Activated CD4-positive, alpha-beta T cell treated with anti-CD3 and anti-CD28 coated beads, Interleukin-2, amount 10 ng/mL, durations not matched to agents 7 days and 5 days (primary cell): Measurements from ENCODE around the gene PANK1. TPM values are rescaled to one million over a fixed set of nuclear protein-coding genes. Genes with fewer than 3 reads are reported as not detected.
"Not testable (repeated sequence)": the region's sequence is repeated elsewhere in the genome, so short reads cannot be mapped to it uniquely, and the experiment has no call there.

Experiments used
- CTCF ChIA-PET: fragments of 350-600 bp; sonication (Branson Sonifier 250); formaldehyde crosslinking; loops from one replicate; lab custom pipeline; 2021; ENCODE audit warnings: antibody characterized with exemption; lab: Charles Lee
- POLR2A ChIA-PET: fragments of 350-600 bp; sonication (Branson Sonifier 250); formaldehyde crosslinking; loops from one replicate; lab custom pipeline; 2021; ENCODE audit warnings: antibody characterized with exemption; lab: Charles Lee
- DNase-seq: peaks from one replicate; pipeline ENCODE4 v3.0.0-alpha.2; 2020
- H3K27ac Mint-ChIP-seq: one replicate; pipeline ENCODE4 v1.8.0; 2021; ENCODE audit warnings: mild to moderate bottlenecking, moderate library complexity, mixed read lengths
- H3K27me3 Mint-ChIP-seq: one replicate; pipeline ENCODE4 v1.8.0; 2021; ENCODE audit warnings: mixed read lengths
- H3K36me3 Mint-ChIP-seq: one replicate; pipeline ENCODE4 v1.8.0; 2021; ENCODE audit warnings: low read depth, mixed read lengths
- H3K4me1 Mint-ChIP-seq: one replicate; pipeline ENCODE4 v1.8.0; 2021; ENCODE audit warnings: mixed read lengths
- H3K4me3 Mint-ChIP-seq: one replicate; pipeline ENCODE4 v1.8.0; 2021; ENCODE audit warnings: mild to moderate bottlenecking, moderate library complexity, mixed read lengths
- H3K9me3 Mint-ChIP-seq: one replicate; pipeline ENCODE4 v1.8.0; 2021; ENCODE audit warnings: mixed read lengths
- total RNA-seq, 2 experiments: library from RNA; stranded (reverse); gene quantifications; one replicate each; pipeline ENCODE4 v1.2.3, GENCODE V29; 2021

The PANK1 gene
- total RNA-seq, 2 experiments from 2014 or later = 6.4 to 7.1 TPM

DNA sequence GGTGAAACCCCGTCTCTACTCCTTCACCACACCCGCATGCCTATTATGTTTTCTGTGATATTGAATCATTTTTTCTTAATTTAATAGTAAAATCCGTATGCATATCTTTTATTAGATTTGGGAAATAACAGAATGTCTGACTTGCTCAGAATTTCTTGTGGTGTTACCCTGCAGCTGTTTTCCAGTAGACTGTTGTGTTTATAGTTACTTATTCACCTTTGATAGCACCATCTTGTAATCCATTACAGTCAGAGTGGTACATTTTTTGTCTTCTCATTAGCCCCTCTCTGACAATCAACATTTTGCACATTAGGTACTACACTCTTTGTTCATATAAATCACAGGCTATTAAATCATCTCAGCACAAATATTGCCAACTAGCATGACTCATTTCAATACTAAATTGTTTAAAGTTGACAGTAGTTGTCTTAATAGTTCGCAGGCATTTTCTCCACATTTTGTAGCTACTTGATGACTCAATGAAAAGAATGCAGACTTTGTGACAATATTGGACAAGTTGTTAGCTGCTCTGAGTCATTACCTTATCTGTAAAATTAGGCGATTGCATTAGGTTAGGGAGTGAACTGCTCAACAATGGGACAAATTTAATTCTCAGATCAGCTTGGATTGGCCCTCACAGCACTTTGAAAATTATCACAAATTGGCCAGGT is 91.8 kb downstream of the PANK1 start:
- Mint-ChIP-seq H3K9me3 (no peaks in the 10 kb centered on the region), H3K4me1 (no peaks in the 10 kb centered on the region), H3K36me3 (no peaks in the 10 kb centered on the region), H3K4me3 (no peak overlapping the region), H3K27me3 (peaks cover 7% of the 10 kb centered on the region), H3K27ac (no peak overlapping the region)
- ChIA-PET CTCF (no interaction called here), POLR2A (no interaction called here)
- no peak for DNase-seq

DNA sequence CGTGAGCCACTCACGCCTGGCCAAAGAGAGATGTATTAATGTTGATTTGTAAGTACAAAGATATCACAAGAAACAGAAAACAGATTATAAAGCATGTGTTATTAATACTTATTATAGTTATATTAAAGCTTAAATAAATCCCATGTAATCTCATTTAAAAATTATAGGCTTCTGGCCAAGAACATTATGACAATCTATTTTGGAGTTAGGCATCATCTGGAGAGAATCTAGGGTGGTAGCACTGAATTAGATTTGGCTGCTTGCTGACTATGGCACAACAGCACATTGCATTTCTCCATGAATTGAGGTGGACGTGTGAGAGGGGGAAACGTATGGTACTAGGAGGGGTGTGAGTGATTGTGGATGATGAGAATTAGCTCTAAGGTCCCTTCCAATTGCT is 92.8 kb downstream of the PANK1 start:
- Mint-ChIP-seq H3K9me3 (no peaks in the 10 kb centered on the region), H3K4me1 (no peaks in the 10 kb centered on the region), H3K4me3 (no peak overlapping the region), H3K27ac (no peak overlapping the region), H3K27me3 (peaks cover 7% of the 10 kb centered on the region), H3K36me3 (no peaks in the 10 kb centered on the region)
- DNase-seq = no peak
- ChIA-PET CTCF (no interaction called here), POLR2A (no interaction called here)

DNA sequence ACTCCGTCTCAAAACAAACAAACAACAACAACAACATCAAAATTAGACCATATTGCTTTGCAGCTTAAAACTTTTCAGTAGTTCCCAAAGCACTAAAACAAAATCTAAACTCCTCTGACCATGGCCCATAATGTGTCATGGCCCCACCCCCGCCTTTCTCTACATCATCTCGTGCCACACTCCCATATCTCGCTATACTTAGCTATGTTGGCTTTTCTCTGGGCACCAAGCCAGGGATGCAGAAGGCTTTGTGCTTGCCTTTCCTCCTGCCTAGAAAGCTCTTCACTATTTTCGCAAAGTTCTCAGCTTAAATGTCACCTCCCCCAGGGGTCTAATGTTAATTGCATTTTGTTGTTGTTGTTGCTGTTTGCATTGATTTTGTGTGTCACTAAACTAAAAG is 94.5 kb downstream of the PANK1 start:
- DNase-seq = no peak
- H3K36me3 Mint-ChIP-seq = no peaks in the 10 kb centered on the region
- no peaks in the 10 kb centered on the region for H3K9me3 Mint-ChIP-seq
- peaks cover 8% of the 10 kb centered on the region for H3K27me3 Mint-ChIP-seq
- CTCF ChIA-PET = no interaction called here
- no peak overlapping the region for H3K27ac Mint-ChIP-seq
- H3K4me3 Mint-ChIP-seq = no peak overlapping the region
- POLR2A ChIA-PET = no interaction called here
- no peaks in the 10 kb centered on the region for H3K4me1 Mint-ChIP-seq

DNA sequence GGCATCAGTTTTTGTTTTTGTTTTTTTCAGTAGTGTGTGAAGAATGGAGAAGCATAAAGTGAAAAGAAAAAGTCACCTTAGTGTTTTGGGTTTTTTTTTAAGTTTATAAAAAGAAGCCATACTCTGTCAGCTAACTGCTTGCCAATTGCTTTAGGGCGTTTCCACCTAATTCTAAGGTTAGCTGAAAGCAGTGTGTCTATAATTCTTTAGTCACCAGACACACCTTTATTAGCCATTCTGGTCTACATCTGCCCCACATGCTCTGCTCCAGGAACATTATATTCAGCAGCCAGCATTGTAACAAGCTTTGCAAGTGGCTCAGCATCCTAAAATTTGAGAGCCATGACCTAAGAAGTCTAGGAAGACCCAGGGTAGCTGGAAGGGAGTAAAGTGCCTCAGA is 95.5 kb downstream of the PANK1 start:
- Mint-ChIP-seq H3K27ac (no peak overlapping the region), H3K4me1 (no peaks in the 10 kb centered on the region), H3K9me3 (no peaks in the 10 kb centered on the region), H3K36me3 (no peaks in the 10 kb centered on the region), H3K27me3 (peaks cover 11% of the 10 kb centered on the region), H3K4me3 (no peak overlapping the region)
- CTCF ChIA-PET = interaction anchor here (0.6 to 0.9 kb wide), 2 partner anchors 15 to 115 kb away, joined by 3 read pairs; no protein-coding TSS in a partner anchor
- POLR2A ChIA-PET = no interaction called here
- DNase-seq = no peak

DNA sequence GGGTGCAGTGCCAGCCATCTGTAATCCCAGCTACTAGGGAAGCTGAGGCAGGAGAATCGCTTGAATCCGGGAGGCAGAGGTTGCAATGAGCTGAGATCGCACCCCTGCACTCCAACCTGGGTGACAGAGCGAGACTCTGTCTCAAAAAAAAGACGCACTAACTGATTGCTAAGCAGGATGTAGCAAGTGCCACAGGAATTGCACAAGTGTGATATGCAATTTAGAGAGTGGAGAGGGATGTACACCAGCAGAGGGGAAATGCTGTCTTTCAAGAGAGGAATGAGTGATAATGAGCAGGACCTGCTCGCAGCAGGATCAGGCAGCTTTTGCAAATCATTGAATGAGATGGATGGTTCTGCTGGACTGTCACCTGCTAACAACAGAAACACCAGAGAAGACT is 96.4 kb downstream of the PANK1 start:
- Mint-ChIP-seq H3K4me3 (no peak overlapping the region), H3K27ac (no peak overlapping the region), H3K9me3 (no peaks in the 10 kb centered on the region), H3K36me3 (no peaks in the 10 kb centered on the region), H3K4me1 (no peaks in the 10 kb centered on the region), H3K27me3 (peaks cover 11% of the 10 kb centered on the region)
- no peak for DNase-seq
- ChIA-PET POLR2A (no interaction called here), CTCF (interaction anchor here (0.6 to 0.9 kb wide), 2 partner anchors 14 to 114 kb away, joined by 3 read pairs; no protein-coding TSS in a partner anchor)

DNA sequence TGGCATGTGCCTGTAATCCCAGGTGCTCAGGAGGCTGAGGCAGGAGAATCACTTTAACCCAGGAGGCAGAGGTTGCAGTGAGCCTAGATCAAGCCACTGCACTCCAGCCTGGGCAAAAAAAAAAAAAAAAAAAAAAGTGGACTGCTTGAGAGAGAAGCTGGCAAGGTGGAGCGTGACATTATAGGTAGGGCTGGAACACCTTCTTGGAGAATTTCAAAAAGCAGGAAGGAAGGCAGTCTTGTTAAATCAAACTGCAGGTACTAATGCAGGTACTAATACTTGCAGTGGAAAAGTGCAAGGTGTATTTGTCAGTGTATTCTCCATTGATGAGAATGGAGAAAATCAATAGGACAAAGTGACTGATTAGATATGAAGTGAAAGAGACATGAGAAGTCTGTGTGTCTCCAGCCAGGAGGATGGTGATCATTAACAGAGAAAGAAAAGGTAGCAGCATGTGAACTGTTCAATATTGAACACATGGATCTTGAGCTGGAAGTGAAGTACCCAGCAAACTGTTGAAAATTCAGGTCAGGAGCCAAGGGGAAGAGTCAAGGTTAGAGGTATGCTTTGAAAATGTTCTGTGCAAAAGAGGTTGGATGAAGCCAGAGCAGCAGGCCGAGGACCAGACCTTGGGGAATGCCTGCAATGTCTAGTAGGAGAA is 97.1 kb downstream of the PANK1 start:
- Mint-ChIP-seq H3K4me3 (no peak overlapping the region), H3K4me1 (no peaks in the 10 kb centered on the region), H3K9me3 (no peaks in the 10 kb centered on the region), H3K36me3 (no peaks in the 10 kb centered on the region), H3K27me3 (peaks cover 11% of the 10 kb centered on the region), H3K27ac (no peak overlapping the region)
- CTCF ChIA-PET = no interaction called here
- POLR2A ChIA-PET = no interaction called here
- no peak for DNase-seq

DNA sequence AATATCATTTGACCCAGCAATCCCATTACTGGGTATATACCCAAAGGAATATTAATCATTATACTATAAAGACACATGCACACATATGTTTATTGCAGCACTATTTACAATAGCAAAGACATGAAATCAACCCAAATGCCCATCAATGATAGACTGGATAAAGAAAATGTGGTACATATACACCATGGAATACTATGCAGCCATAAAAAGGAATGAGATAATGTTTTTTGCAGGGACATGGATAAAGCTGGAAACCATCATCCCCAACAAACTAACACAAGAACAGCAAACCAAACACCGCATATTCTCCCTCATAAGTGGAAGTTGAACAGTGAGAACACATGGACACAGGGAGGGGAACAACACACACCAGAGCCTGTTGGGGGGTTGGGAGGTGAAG is 98.4 kb downstream of the PANK1 start:
- peaks cover 16% of the 10 kb centered on the region for H3K27me3 Mint-ChIP-seq
- H3K9me3 Mint-ChIP-seq, H3K4me3 Mint-ChIP-seq, POLR2A ChIA-PET, CTCF ChIA-PET, H3K36me3 Mint-ChIP-seq, DNase-seq, H3K27ac Mint-ChIP-seq, H3K4me1 Mint-ChIP-seq: not testable (repeated sequence)

DNA sequence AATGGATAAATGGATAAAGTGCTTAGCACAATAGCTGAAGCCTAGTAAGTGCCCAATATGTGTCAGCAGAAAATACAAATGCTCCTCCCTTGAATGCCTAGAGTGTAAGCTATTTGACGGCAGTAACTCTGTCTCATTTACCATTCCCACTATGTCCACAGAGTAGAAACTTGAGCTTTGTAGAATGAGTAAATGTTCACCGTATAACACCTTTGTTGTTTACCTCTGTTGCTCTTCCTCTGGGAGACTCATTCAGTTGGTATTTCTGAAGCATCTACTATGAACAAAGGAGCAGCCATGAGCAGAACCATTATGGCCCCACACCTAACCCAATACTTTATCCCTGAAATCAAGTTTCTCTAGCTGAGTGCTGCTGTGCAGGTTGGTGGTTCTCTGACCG is 101.2 kb downstream of the PANK1 start:
- Mint-ChIP-seq H3K9me3 (no peaks in the 10 kb centered on the region), H3K36me3 (no peaks in the 10 kb centered on the region), H3K4me1 (no peaks in the 10 kb centered on the region), H3K27ac (no peak overlapping the region), H3K27me3 (peaks cover 28% of the 10 kb centered on the region), H3K4me3 (no peak overlapping the region)
- DNase-seq = no peak
- ChIA-PET POLR2A (no interaction called here), CTCF (no interaction called here)

DNA sequence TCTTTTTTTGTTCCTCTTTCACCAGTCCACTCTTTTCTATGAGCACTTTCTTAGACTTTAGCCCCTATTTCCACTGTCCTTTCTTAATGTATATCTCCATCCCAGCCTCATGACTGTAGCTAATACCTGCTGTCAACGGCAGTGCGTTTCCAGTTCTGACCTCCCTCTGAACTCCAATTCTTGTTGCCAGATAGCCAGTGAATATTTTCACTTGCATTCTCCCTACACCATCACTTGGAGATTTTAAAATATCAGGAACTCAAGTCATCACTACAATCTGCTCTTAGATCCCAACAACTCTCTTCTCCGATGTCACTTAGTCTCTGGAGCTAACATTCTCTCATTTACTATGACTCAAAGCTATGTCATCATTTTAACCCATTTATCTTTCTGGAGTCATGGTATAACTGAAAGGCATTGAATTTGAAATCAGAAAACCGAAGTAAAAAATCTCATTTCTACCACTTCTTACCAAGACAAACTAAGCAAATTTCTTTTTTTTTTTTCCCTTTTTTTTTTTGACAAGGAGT is 104.6 kb downstream of the PANK1 start:
- peaks cover 46% of the 10 kb centered on the region for H3K27me3 Mint-ChIP-seq
- CTCF ChIA-PET = no interaction called here

DNA sequence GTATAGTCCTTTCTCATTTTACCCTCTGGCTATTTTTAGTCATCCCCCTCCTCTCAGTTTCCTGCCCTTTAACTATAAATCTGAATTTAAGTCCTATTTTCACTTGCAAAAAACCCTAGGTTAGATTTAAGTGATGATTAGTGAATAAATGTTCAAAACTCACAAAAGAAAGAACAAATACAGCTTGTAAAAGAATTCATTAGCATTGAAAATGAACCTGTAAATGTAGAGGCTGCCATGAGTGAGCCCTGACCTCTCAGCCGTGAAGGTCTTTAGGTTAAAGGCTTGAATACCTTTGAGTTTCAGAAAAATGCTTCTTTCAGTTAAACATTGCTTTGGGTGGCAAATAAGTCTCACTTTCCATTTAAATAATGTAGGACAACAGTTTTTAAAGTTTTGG is 107.7 kb downstream of the PANK1 start:
- peaks cover 63% of the 10 kb centered on the region for H3K27me3 Mint-ChIP-seq

More for the DNA sequence above, 104.6 kb downstream of the PANK1 start:
- Mint-ChIP-seq H3K4me1 (peaks cover 5% of the 10 kb centered on the region), H3K27ac (no peak overlapping the region), H3K36me3 (no peaks in the 10 kb centered on the region), H3K4me3 (no peak overlapping the region), H3K9me3 (no peaks in the 10 kb centered on the region)
- no peak for DNase-seq
- POLR2A ChIA-PET = no interaction called here

DNA sequence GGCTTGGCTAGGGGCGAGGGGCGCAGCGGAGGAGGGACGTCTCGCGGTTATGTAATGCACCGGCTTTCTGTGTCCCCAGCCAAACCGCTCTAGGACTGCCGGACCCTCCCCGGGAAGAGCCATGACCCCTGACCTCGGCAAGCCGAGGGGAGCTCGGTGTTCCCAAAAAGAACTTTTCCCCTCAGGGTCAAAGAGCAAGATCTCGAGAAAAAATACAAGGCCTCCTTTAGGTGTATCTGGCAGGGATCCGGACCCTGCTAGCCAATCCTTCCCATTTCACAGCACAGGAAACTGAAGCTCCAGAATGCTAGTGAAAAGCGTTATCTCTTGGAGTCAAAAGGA is 109.1 kb downstream of the PANK1 start:
- CTCF ChIA-PET = interaction anchor here (1.0 kb wide), 1 partner anchor 8 kb away, joined by 4 read pairs; no protein-coding TSS in a partner anchor
- Mint-ChIP-seq H3K36me3 (no peaks in the 10 kb centered on the region), H3K9me3 (no peaks in the 10 kb centered on the region), H3K27ac (no peak overlapping the region), H3K4me1 (peaks cover 14% of the 10 kb centered on the region), H3K27me3 (peaks cover 73% of the 10 kb centered on the region), H3K4me3 (no peak overlapping the region)
- DNase-seq = no peak
- POLR2A ChIA-PET = no interaction called here

More for the DNA sequence above, 107.7 kb downstream of the PANK1 start:
- H3K36me3 Mint-ChIP-seq = no peaks in the 10 kb centered on the region
- ChIA-PET POLR2A (no interaction called here), CTCF (no interaction called here)
- no peak overlapping the region for H3K4me3 Mint-ChIP-seq
- no peak for DNase-seq
- no peaks in the 10 kb centered on the region for H3K9me3 Mint-ChIP-seq
- no peak overlapping the region for H3K27ac Mint-ChIP-seq
- peaks cover 14% of the 10 kb centered on the region for H3K4me1 Mint-ChIP-seq

DNA sequence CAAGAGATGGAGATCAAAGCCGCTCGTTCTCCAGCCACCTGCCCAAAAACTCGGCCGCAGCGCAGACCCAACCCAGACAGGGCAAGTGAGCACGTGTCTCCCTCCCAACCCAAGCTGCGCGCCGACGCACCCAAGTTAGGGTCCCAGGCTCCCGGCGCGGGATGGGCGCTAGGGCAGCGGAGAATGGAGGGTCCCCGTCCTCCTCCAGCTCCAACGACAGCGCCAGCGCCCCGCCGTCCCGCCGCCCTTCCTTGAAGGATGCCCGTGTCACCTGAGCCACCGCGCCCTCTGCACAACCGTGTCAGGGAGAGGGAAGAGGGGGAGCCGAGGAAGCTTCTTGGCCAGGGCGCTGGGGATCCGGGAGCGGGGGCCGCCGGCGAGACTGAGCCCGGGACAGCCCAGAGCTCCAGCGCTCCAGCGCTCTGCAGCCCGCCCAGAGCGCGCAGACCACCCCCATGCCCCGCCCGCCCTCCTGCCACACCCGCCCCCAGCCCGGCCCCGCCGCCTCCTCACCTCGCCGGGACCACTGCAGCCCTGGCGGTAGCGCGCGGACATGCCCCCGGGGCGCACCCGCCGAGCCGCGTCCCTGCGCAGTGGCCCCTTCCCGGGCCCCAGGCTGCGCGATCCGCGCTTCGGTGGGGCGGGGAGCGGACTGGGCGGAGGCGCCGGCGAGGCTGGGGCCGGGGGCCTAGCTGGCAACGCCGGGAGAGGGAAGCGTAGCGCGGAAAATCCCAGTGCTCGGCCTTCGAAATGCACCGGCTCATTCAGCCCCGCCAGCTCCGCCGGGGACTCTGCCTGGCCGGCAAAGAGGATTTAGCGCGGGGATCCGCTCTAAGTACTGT is 109.7 kb downstream of the PANK1 start, which contains the start of gene SLC16A12:
Gene SLC16A12, minus strand, starts transcription at position 424 of the 842 bp plus-strand sequence. CDS start 73,016 bp downstream, outside the sequence.
- H3K4me1 Mint-ChIP-seq = peaks cover 14% of the 10 kb centered on the region
- H3K27ac Mint-ChIP-seq = no peak within 1 kb of the TSS
- DNase-seq = no peak
- H3K27me3 Mint-ChIP-seq = peaks cover 75% of the 10 kb centered on the region
- ChIA-PET POLR2A (no interaction called here), CTCF (interaction anchor here (0.6 to 1.6 kb wide), 3 partner anchors 8 to 76 kb away, joined by 3 to 4 read pairs (median 3); no protein-coding TSS in a partner anchor)
- no peaks in the 10 kb centered on the region for H3K36me3 Mint-ChIP-seq
- no peak within 1 kb of the TSS for H3K4me3 Mint-ChIP-seq
- H3K9me3 Mint-ChIP-seq = no peaks in the 10 kb centered on the region

DNA sequence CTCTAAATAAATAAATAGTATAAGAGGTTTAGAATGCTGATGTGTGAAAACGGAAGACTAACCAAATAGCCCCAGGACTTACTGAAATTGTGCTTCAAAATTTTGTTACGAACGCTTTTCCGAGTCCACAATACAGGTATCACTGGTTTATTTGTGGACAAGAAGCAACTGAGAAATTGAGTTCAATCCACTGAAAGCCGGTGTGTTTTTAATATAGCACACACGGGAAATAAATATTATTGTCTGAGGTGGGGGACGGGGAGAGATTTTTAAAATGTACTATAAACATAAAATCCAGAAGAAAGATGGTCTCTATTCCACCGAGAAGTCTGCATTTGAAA is 110.2 kb downstream of the PANK1 start:
- no peak overlapping the region for H3K4me3 Mint-ChIP-seq
- no peaks in the 10 kb centered on the region for H3K9me3 Mint-ChIP-seq
- H3K4me1 Mint-ChIP-seq = peaks cover 14% of the 10 kb centered on the region
- no peaks in the 10 kb centered on the region for H3K36me3 Mint-ChIP-seq
- DNase-seq = no peak
- ChIA-PET POLR2A (no interaction called here), CTCF (interaction anchor here (0.6 to 1.6 kb wide), 3 partner anchors 14 to 560 kb away, joined by 3 read pairs; no protein-coding TSS in a partner anchor)
- H3K27me3 Mint-ChIP-seq = peaks cover 75% of the 10 kb centered on the region
- H3K27ac Mint-ChIP-seq = no peak overlapping the region
